Endometrium (tissue), 2 donors: ENCODE measurements around the gene AGO3.
"Not testable (repeated sequence)": the region's sequence is repeated elsewhere in the genome, so short reads cannot be mapped to it uniquely, and the experiment has no call there.

Experiments used
- FAIRE-seq: peaks from 2 replicates; lab custom pipeline; 2012; peaks lifted over from hg19 to GRCh38; lab: Jason Lieb, UNC
- donor health status: control.
- donor health status: control.

Gene AGO3

GRCh38 chr1:35930593-35931445, at the start of gene AGO3:
AGO3 (plus strand) TSS chr1:35931105; CDS start chr1:35931427, 322 bp downstream.
- no peak for FAIRE-seq

GRCh38 chr1:35881850-35882273, 49.0 kb upstream of the AGO3 start:
- FAIRE-seq: no peak

- FAIRE-seq: no peak
Observed at GRCh38 chr1:35882586-35882944, 48.3 kb upstream of the AGO3 start.

- no peak for FAIRE-seq
Observed at GRCh38 chr1:35882945-35883634, 47.8 kb upstream of the AGO3 start, which contains the start of gene AGO1. AGO1 (plus strand) TSS chr1:35883209; CDS start chr1:35883422, 213 bp downstream.

- no peak for FAIRE-seq
Observed at GRCh38 chr1:35883635-35884101, 47.2 kb upstream of the AGO3 start.

- no peak for FAIRE-seq
Observed at GRCh38 chr1:35884934-35885333, 46.0 kb upstream of the AGO3 start.

- no peak for FAIRE-seq
Observed at GRCh38 chr1:35885961-35886558, 44.8 kb upstream of the AGO3 start.

GRCh38 chr1:35886577-35887431, 44.1 kb upstream of the AGO3 start:
- FAIRE-seq: no peak

GRCh38 chr1:35887508-35887907, 43.4 kb upstream of the AGO3 start:
- FAIRE-seq: no peak

- no peak for FAIRE-seq
Observed at GRCh38 chr1:35888255-35888654, 42.6 kb upstream of the AGO3 start.

- FAIRE-seq: not testable (repeated sequence)
Observed at GRCh38 chr1:35888981-35889380, 41.9 kb upstream of the AGO3 start.

- no peak for FAIRE-seq
Observed at GRCh38 chr1:35893051-35893879, 37.6 kb upstream of the AGO3 start.

- FAIRE-seq: no peak
Observed at GRCh38 chr1:35894183-35894582, 36.7 kb upstream of the AGO3 start.

- FAIRE-seq: no peak
Observed at GRCh38 chr1:35894656-35895055, 36.2 kb upstream of the AGO3 start.

- FAIRE-seq: no peak
Observed at GRCh38 chr1:35899941-35900340, 31.0 kb upstream of the AGO3 start.

GRCh38 chr1:35901235-35901634, 29.7 kb upstream of the AGO3 start:
- no peak for FAIRE-seq

GRCh38 chr1:35902671-35903070, 28.2 kb upstream of the AGO3 start:
- no peak for FAIRE-seq

- no peak for FAIRE-seq
Observed at GRCh38 chr1:35914717-35915116, 16.2 kb upstream of the AGO3 start.

- no peak for FAIRE-seq
Observed at GRCh38 chr1:35915693-35916092, 15.2 kb upstream of the AGO3 start.

- no peak for FAIRE-seq
Observed at GRCh38 chr1:35923791-35924221, 7.1 kb upstream of the AGO3 start.

GRCh38 chr1:35924838-35925237, 6.1 kb upstream of the AGO3 start:
- FAIRE-seq: no peak
